Iris pigment epithelial cell (primary cell): Measurements from ENCODE around the gene GGA1.
A peak's percentile ranks its signal among the peaks of the same experiment; 100 is the strongest.
"Not testable (repeated sequence)": the region's sequence is repeated elsewhere in the genome, so short reads cannot be mapped to it uniquely, and the experiment has no call there.

Experiments
- DNase-seq: peaks from one replicate; pipeline ENCODE4 v3.0.0-alpha.2; 2011; ENCODE audit warnings: low read depth

Gene GGA1

GRCh38 chr22:37609240-37610152 is 862 bp downstream of the GGA1 start:
- peak; percentile 26 for DNase-seq

DNA sequence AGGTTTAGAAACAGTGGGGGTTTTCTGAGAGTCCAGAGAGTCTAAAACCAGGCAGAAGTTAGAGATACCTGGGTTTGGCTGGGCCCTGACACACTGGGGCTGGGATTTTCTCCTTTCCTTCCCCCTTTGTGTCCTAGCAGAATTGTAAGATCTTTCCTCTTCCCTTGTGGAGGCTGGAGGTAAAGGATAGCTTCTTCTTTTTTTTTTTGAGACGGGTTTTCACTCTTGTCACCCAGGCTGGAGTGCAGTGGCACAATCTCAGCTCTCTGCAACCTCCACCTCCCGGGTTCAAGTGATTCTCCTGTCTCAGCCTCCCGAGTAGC is 1.5 kb downstream of the GGA1 start:
- not testable (repeated sequence) for DNase-seq

DNA sequence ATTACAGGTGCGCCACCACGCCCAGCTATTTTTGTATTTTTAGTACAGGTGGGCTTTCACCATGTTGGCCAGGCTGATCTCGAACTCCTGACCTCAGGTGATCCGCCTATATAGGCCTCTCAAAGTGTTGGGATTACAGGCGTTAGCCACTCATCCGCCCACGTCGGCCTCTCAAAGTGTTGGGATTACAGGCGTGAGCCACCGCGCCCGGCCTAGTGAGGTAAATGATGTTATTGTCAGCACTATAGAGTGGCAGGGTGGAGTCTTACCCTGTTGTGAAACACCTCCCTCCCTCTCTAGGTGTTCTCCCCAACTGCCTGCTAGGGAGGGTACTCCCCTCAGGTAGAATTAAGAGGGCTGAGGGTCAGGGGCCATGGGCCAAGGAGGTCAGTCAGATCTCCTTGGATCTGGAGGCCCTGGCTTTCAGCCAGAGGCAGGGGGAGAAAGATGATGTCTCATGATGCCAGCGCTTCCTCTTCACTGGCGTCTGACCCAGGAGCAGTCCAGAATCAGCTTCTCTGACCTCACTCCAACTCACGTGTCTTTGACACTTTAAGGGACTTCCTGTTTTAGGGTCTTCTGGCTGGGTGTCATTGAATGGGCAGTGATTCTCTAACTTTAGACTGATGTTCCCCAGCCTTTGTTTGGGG is 2.0 kb downstream of the GGA1 start:
- no peak for DNase-seq

- no peak for DNase-seq
Observed at GRCh38 chr22:37611207-37611606, 2.6 kb downstream of the GGA1 start.

DNA sequence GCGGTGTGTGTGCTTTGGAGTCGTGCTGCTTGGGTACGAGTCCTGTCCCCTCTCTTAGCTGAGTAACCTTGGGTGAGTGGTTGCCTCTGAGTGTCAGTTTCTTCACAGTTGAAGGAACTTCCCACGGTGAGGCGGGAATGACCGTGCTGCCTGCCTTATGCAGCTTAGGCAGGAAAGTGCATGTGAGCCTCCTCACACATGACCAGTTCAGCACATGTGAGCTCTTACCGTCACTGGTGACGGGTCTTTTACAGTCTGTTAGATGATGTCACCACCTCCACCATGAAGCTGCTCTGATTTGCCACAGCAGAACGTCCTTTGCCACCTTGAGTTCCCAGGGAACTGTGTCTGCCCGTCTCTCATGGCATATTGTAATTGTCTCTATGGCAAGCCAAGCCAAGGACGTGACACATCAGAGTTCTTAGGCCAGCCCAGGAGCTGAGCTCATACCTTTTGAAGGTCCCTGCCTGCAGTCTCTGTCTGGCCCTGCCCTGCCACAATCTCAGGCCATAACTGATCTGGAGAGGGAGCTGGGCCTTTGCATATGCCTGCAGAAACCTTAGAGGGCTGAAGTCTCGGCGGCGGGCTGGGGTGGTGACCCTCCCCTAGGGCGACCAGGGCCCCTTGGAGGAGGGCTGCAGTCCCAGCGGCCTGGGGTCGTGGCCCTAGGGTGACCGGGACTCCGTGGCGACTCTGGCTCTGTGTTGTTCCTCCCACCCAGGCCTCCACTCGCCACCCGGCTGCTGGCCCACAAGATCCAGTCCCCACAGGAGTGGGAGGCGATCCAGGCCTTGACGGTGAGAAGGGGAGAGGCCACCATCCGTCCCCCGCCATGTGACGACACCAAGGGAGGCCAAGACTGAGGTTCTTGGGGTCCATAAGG is 7.8 kb downstream of the GGA1 start:
- DNase-seq, result no peak

DNA sequence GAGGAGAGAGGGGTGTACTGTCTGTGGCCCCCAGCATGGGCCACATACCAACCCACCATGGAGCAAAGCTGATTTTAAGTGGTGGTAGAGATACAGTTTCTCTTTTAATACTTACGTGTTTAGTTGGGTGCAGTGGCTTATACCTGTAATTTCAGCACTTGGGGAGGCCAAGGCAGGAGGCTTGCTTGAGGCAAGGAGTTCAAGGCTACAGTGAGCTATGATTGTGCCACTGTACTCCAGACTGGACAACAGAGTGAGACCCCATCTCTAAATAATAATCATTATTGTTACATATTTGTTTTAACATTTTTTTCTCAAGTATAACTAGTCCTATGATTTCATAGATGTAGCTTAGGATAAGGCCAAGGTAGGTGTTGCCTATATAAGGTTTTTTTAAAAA is 8.8 kb downstream of the GGA1 start:
- no peak for DNase-seq

GRCh38 chr22:37618072-37618656 is 9.5 kb downstream of the GGA1 start:
- DNase-seq, result no peak

- DNase-seq, result no peak
Observed at GRCh38 chr22:37618674-37619073, 10.0 kb downstream of the GGA1 start.

DNA sequence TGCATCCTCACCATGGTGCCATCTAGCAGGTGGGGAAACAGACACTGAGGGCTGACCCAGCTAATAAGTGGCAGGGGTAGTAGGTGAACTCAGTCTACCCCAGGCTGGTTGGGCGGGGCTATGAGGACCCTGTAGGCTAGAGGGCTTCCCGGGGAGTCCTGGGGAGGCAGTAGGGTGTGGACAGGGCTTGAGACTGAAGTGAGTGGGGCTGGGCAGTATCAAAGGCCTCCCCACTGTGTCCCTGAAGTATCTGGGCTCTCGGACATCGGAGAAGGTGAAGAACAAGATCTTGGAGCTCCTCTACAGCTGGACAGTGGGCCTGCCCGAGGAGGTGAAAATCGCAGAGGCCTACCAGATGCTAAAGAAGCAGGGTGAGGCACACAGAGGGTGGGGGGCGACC is 11.4 kb downstream of the GGA1 start:
- no peak for DNase-seq

DNA sequence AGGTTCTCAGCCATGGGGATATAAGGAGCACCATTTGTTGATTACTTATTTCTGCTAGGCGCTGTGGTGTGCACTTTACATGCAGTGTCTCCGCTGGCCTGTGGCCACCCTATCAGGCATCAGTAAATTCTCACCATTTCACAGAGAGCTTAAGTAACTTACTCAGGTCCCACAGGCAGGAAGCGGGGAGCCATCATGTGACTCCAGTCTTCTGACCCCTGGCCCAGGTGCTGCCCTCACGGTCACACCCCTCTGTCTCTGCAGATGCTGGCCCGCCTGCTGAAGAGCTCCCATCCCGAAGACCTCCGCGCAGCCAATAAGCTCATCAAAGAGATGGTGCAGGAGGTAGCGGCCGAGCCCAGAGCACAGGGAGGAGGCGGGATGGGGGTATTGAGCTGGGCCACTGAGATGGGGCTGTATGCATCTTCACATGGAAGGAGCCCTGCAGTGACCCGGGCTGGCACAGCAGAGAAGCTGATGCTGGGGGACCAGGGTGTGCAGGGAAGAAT is 12.8 kb downstream of the GGA1 start:
- DNase-seq, result no peak

DNA sequence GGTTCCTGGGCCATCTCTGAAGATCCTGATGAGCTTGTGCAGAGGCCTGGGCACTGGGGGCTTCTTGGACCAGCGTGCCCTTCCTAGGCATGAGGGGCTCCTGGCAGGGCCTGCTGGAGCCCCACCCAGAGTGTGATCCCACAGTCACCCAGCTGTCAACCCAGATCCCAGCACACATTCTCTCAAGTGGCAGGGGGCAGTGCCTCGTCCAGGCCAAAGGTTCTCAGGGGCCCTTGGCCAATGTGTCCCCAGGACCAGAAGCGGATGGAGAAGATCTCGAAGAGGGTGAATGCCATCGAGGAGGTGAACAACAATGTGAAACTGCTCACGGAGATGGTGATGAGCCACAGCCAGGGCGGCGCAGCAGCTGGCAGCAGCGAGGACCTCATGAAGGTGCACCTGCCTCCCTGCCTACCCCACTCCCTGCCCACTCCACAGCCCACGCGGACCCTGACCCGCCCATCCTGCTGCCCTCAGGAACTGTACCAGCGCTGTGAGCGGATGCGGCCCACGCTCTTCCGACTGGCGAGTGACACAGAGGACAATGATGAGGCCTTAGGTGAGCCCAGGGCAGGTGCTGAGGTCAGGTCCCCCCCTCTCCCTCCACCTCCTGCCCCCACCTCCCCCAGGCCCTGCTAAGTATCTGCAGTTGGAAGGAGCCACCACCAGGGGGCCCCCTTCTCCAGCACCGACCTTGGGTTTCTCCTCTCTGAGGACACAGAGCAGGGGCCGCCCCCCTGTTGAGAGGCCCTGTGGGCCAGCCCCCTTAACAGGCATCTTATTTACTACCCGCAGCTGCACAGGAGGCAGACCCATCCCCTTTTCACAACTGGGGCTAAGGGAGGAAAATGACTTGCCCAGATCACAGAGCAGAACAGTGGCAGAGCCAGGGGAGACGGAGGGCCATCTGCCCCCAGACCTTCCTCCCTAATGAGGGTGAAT is 14.7 kb downstream of the GGA1 start:
- no peak for DNase-seq

- DNase-seq, result no peak
Observed at GRCh38 chr22:37624017-37624365, 15.4 kb downstream of the GGA1 start.

- no peak for DNase-seq
Observed at GRCh38 chr22:37624876-37625275, 16.2 kb downstream of the GGA1 start.

GRCh38 chr22:37625737-37626136 is 17.1 kb downstream of the GGA1 start:
- DNase-seq, result no peak

GRCh38 chr22:37626144-37626543 is 17.5 kb downstream of the GGA1 start:
- DNase-seq, result peak; percentile 67

DNA sequence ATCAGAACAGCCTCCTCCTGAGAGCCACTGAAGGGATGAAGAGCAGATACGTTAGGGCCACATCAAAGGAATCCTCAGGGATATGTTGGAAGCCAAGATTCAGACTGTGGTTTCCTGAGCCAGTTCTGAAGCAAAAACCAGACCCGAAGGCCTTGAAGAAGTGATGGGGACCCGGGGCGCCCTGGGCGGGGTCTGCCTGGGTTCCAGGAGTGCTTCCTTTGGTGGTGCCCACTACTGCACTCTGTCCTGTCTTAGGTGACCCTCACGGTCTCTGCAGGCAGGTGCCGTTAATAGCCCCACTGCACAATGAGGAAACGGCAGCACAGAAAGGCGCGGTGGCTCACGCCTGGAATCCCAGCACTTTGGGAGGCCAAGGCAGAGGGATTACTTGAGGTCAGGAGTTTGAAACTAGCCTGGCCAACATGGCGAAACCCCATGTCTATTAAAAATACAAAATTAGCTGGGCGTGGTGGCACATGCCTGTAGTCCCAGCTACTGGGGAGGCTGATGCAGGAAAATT is 18.0 kb downstream of the GGA1 start:
- no peak for DNase-seq

DNA sequence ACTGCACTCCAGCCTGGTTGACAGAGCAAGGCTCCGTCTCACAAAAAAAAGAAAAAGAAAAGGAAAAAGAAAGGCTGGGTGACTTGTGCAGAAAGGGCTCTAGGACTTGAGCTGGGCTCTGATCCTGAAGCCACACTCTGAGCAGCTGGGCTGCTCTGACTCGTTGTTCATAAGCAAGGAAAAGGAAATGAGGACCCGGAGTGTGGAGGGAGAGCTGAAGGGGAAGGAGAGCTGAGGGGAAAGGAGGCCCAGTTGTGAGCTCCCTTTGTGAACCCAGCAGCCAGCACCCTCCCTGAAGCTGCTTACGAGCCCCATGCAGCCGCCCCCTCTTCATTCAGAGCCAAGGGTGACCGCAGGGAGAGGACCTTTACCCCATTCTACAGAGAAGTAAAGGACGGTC is 18.5 kb downstream of the GGA1 start:
- no peak for DNase-seq

- no peak for DNase-seq
Observed at GRCh38 chr22:37627545-37627944, 18.9 kb downstream of the GGA1 start.

GRCh38 chr22:37628830-37629229 is 20.2 kb downstream of the GGA1 start:
- no peak for DNase-seq

DNA sequence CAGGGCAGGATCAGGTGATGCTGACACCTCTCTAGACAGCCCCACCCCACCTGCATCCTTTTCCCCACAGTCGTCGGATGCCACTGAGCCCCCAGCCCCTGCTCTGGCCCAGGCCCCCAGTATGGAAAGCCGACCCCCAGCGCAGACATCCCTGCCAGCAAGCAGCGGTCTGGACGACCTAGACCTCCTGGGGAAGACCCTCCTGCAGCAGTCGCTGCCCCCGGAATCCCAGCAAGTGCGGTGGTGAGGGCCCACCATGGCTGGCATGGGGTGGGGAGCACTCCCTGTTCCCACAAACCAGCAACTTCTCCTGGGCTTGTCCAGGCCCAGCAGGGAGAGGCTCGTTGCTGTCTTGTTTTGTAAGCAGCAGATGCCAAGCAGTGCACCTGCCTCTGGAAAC is 21.3 kb downstream of the GGA1 start:
- DNase-seq, result no peak
